RWPE2 (cell line): ENCODE results near the gene SLCO4A1.

Experiments used
- ATAC-seq: fragments of 200-7000 bp; cut with Tn5 transposase; 3 replicates; pipeline ENCODE4 v1.9.1; 2021; ENCODE audit warnings: low read depth
- DNase-seq: peaks from one replicate; pipeline ENCODE4 v3.0.0-alpha.2; 2020; ENCODE audit warnings: low spot score
- H3K27ac ChIP-seq: fragments of 450-650 bp; 2 replicates; pipeline ENCODE4 v1.5.1; 2017; ENCODE audit warnings: mild to moderate bottlenecking; ENCODE audit not compliant: poor library complexity, severe bottlenecking
- H3K27me3 ChIP-seq: fragments of 250-450 bp; sonication (Bioruptor Pico); 2 replicates; pipeline ENCODE4 v1.5.1; 2021; ENCODE audit warnings: mild to moderate bottlenecking, moderate library complexity; ENCODE audit not compliant: insufficient read depth, poor library complexity, severe bottlenecking
- H3K36me3 ChIP-seq: fragments of 250-450 bp; sonication (Bioruptor Pico); 2 replicates; pipeline ENCODE4 v1.5.1; 2020; ENCODE audit warnings: low read depth, mild to moderate bottlenecking, moderate library complexity
- H3K4me1 ChIP-seq: fragments of 250-450 bp; sonication (Bioruptor Pico); 2 replicates; pipeline ENCODE4 v1.5.1; 2021; ENCODE audit warnings: mild to moderate bottlenecking, moderate library complexity; ENCODE audit not compliant: insufficient read depth, poor library complexity, severe bottlenecking
- H3K4me3 ChIP-seq: fragments of 250-450 bp; sonication (Bioruptor Pico); 2 replicates; pipeline ENCODE4 v1.5.1; 2021; ENCODE audit warnings: mild to moderate bottlenecking, moderate library complexity; ENCODE audit not compliant: severe bottlenecking
- H3K9me3 ChIP-seq: fragments of 250-450 bp; sonication (Bioruptor Pico); 2 replicates; pipeline ENCODE4 v1.5.1; 2021; ENCODE audit warnings: mild to moderate bottlenecking, moderate library complexity; ENCODE audit not compliant: severe bottlenecking
- TF ChIP-seq, protein P1 (sequence below): fragments of 450-650 bp; IDR thresholded peaks from one replicate; pipeline ENCODE4 v1.5.1; 2017; ENCODE audit warnings: mild to moderate bottlenecking, moderate library complexity; ENCODE audit not compliant: poor library complexity, severe bottlenecking

The SLCO4A1 gene

DNA sequence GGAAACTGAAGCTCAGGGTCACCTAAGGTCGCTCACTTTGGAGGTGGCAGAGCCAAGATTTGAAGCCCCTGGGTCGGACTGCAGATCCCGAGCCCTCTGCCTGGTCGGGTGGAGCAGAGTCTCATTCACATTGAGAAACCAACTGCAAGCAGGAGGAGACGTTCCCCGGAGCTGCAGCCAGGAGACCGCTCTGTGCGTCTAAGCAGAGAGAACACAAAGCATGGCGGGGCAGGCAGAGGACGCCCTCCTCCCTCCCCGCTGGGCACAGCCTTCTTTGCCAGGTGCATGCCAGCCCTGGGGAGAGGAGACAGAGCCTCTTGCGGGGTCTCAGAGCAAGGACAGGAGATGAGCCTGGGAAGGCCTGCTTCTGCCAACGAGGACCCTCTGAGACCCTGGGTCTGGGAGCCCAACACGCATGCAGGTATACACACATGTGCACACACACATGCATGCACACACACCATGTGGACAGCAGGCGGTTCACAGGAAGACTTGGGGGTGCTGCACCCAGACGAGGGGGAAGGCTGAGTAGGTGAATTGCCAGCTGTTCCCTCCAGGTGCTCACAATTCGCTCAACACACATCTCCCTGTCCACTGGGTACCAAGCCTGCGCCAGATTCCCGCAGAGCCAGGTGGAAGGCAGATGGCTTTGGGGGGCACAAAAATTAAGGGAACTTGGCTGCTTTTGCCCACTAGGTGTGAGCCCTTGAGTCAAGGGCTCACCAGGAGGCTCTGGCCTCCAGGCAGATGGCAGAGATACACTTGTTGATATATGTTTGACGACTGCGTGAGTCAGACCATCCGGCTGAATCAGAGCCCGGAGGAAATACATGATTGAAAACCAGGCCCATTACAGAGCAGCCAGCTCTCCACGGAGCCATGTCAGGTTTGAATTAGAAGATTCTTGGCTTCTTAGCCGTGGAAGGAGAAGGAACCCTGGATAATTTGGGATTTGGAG is 60.9 kb downstream of the SLCO4A1 start:
- Histone ChIP-seq H3K27ac (peak overlapping the region; percentile 97), H3K4me3 (no peak overlapping the region), H3K4me1 (peaks cover 49% of the 10 kb centered on the region), H3K27me3 (no peaks in the 10 kb centered on the region), H3K36me3 (no peaks in the 10 kb centered on the region), H3K9me3 (no peaks in the 10 kb centered on the region)
- DNase-seq, result peak; percentile 99
- TF ChIP-seq, protein P1, sequence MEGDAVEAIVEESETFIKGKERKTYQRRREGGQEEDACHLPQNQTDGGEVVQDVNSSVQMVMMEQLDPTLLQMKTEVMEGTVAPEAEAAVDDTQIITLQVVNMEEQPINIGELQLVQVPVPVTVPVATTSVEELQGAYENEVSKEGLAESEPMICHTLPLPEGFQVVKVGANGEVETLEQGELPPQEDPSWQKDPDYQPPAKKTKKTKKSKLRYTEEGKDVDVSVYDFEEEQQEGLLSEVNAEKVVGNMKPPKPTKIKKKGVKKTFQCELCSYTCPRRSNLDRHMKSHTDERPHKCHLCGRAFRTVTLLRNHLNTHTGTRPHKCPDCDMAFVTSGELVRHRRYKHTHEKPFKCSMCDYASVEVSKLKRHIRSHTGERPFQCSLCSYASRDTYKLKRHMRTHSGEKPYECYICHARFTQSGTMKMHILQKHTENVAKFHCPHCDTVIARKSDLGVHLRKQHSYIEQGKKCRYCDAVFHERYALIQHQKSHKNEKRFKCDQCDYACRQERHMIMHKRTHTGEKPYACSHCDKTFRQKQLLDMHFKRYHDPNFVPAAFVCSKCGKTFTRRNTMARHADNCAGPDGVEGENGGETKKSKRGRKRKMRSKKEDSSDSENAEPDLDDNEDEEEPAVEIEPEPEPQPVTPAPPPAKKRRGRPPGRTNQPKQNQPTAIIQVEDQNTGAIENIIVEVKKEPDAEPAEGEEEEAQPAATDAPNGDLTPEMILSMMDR, result peak; percentile 99
- ATAC-seq, result peak; percentile 81

DNA sequence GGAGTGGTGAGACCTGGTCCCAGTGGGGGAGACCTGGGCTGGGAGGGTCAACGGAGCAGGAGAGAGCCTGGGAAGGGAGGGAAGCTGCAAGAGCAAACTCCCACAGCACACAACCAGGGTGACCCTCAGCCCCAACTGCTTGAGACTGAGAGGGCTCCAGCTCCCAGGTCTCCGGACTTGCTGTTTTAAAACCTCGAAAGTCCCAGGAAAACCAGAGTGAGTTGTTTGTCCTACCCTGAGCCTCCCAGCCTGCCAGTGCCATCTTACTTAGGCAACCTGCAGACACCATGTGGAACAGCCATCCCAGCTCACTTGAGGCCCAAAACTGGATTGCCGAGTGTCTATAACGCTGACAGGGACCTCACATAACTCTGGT is 61.5 kb downstream of the SLCO4A1 start:
- DNase-seq, result no peak
- H3K27ac ChIP-seq, result peak overlapping the region; percentile 97
- no peak overlapping the region for H3K4me3 ChIP-seq
- H3K36me3 ChIP-seq, result no peaks in the 10 kb centered on the region
- H3K4me1 ChIP-seq, result peaks cover 50% of the 10 kb centered on the region
- peak; percentile 3 for ATAC-seq
- TF ChIP-seq, protein P1, result no peak
- peaks cover 2% of the 10 kb centered on the region for H3K27me3 ChIP-seq
- H3K9me3 ChIP-seq, result no peaks in the 10 kb centered on the region

DNA sequence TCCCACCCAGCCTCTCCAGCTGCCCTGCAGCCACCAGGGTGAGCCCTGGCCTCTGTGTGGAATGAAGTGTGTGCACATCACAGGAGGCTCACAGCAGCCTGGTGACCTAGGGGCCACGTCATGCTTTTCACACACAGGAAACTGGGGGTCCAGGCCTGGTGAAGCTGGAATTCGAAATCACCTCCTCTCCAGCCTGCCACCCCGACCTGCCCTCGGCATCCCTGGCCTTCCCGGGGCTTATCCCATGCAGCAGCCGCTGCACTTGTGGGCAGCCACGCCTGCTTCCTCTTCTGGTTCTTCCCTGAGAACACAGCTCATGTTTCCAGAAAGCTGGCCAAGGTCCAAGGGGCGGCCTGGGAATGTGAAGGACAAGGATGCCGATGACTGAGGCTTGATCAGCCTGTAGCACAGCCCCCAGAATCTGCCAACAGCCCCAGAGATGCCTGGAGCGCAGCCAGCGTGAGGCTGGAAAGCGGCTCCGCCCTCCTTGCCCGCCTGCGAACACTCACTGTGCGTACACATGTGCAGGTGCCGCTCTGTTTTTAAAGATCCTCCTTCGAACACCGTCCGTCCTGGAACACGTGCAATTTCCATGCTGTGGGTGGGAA is 62.1 kb downstream of the SLCO4A1 start:
- peak; percentile 100 for DNase-seq
- Histone ChIP-seq H3K27ac (peak overlapping the region; percentile 97), H3K9me3 (no peaks in the 10 kb centered on the region), H3K27me3 (peaks cover 8% of the 10 kb centered on the region), H3K36me3 (no peaks in the 10 kb centered on the region), H3K4me1 (peaks cover 50% of the 10 kb centered on the region), H3K4me3 (no peak overlapping the region)
- peak; percentile 67 for ATAC-seq
- TF ChIP-seq, protein P1, result no peak

DNA sequence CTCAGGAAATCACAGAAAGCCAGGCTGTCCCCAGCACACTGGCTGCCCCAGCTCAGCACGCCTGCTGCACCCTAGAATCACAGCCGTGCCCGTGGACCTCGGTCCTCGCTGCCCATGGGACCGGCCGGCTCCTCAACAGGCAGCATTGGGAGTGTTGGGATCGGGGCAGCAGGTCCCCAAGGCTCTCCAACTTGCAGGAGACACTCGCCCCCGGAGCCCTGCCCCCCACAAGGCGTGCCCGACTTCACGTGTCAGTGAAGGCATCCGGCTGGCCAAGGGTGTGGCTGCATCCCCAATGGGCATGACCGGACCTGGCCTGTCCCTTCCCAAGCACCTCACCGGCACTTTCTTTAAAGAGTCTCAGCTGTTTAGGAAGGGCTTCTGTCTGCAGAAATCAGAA is 63.3 kb downstream of the SLCO4A1 start:
- TF ChIP-seq, protein P1, result no peak
- Histone ChIP-seq H3K4me3 (no peak overlapping the region), H3K4me1 (peaks cover 55% of the 10 kb centered on the region), H3K9me3 (no peaks in the 10 kb centered on the region), H3K27ac (peak overlapping the region; percentile 97), H3K36me3 (no peaks in the 10 kb centered on the region), H3K27me3 (peaks cover 20% of the 10 kb centered on the region)
- ATAC-seq (no peak), DNase-seq (peak; percentile 96)
